K562 (cell line): ENCODE measurements around the gene PODXL2. TPM values are rescaled to one million over a fixed set of nuclear protein-coding genes. Genes with fewer than 3 reads are reported as not detected.
A peak's percentile ranks its signal among the peaks of the same experiment; 100 is the strongest.

Source experiments
- ATAC-seq: fragments of 200-7000 bp; cut with Tn5 transposase; 3 replicates; pipeline ENCODE4 v1.9.1; 2020; ENCODE audit warnings: moderate library complexity
- BruUV-seq: library from RNA; stranded (reverse); fragments of 400-500 nt; replicated peaks from 2 replicates; lab custom pipeline; 2021; lab: Mats Ljungman, UMichigan
- CTCF ChIA-PET: fragments of 300-600 bp; formaldehyde crosslinking; extraction: SDS; loops from one replicate; lab custom pipeline; 2021; ENCODE audit warnings: low intra/inter-chr PET ratio; lab: Yijun Ruan, JAX
- POLR2A ChIA-PET: fragments of 300-600, 350-650 bp; sonication (Branson Sonifier 250); formaldehyde crosslinking; extraction: SDS; loops from one replicate; lab custom pipeline; 2021; ENCODE audit warnings: antibody characterized with exemption, inconsistent platforms; lab: Yijun Ruan, JAX
- DNase-seq, 4 experiments: peaks; one replicate each; pipeline versions ENCODE4 v3.0.0 to v3.0.0-alpha.2; 2011 to 2018; ENCODE audit warnings: low spot score in 3 of 4, mixed read lengths in 3 of 4; ENCODE audit errors: extremely low read depth in 1 of 4
- FAIRE-seq: peaks from 2 replicates; lab custom pipeline; 2011; peaks lifted over from hg19 to GRCh38; lab: Jason Lieb, UNC
- H2AFZ ChIP-seq: 2 replicates; pipeline ENCODE4 v1.6.0; 2011; ENCODE audit warnings: low read depth, low read length, control low read depth, inconsistent platforms
- H3K27ac ChIP-seq: fragments of 200-600 bp; 3 replicates; pipeline ENCODE4 v1.8.0; 2011; ENCODE audit warnings: low read depth, mild to moderate bottlenecking, control low read depth, inconsistent platforms, low read length, moderate library complexity, mixed read lengths; ENCODE audit errors: extremely low read depth
- H3K27me3 ChIP-seq, 2 experiments: fragments of 300-600 bp in 1 of 2; 2 replicates in 1 of 2; 3 replicates in 1 of 2; pipeline versions ENCODE4 v1.6.0 to v1.8.0; 2011; ENCODE audit warnings: inconsistent platforms in 2 of 2, low read length in 2 of 2, mild to moderate bottlenecking in 1 of 2, mixed read lengths in 1 of 2, moderate library complexity in 1 of 2; ENCODE audit not compliant: control insufficient read depth in 2 of 2, insufficient read depth in 2 of 2
- H3K36me3 ChIP-seq: fragments of 300-600 bp; 3 replicates; pipeline ENCODE4 v1.8.0; 2011; ENCODE audit warnings: mild to moderate bottlenecking, low read length, inconsistent platforms; ENCODE audit not compliant: control insufficient read depth, insufficient read depth
- H3K4me1 ChIP-seq, 2 experiments: fragments of 200-600 bp in 1 of 2; replicated peaks in 1 of 2; 2 replicates in 1 of 2; 3 replicates in 1 of 2; pipeline versions ENCODE4 v1.5.1 to v1.8.0; 2011; ENCODE audit warnings: inconsistent platforms in 2 of 2, low read length in 2 of 2, mild to moderate bottlenecking in 1 of 2, mixed read lengths in 1 of 2, moderate library complexity in 1 of 2; ENCODE audit not compliant: control insufficient read depth in 2 of 2, insufficient read depth in 2 of 2
- H3K4me2 ChIP-seq: 2 replicates; pipeline ENCODE4 v1.6.1; 2011; ENCODE audit warnings: low read length, control low read depth, inconsistent platforms, mixed read lengths; ENCODE audit not compliant: insufficient read depth
- H3K4me3 ChIP-seq: fragments of 200-600 bp; sonication (generic), shearing (Covaris generic); 2 replicates; pipeline ENCODE4 v1.5.1; 2016; ENCODE audit warnings: control low read depth, inconsistent platforms
- H3K79me2 ChIP-seq: fragments of 200-600 bp; 3 replicates; pipeline ENCODE4 v1.8.0; 2011; ENCODE audit warnings: low read length, inconsistent platforms; ENCODE audit not compliant: control insufficient read depth, insufficient read depth
- H3K9ac ChIP-seq, 2 experiments: 2 replicates each; pipeline versions ENCODE4 v1.6.0 to v1.6.1; 2011; ENCODE audit warnings: low read depth in 2 of 2, low read length in 2 of 2, control low read depth in 1 of 2, inconsistent platforms in 1 of 2, mild to moderate bottlenecking in 1 of 2, mixed read lengths in 1 of 2; ENCODE audit not compliant: insufficient read depth in 1 of 2
- H3K9me1 ChIP-seq: one replicate; pipeline ENCODE4 v1.6.0; 2011; ENCODE audit warnings: inconsistent platforms, mild to moderate bottlenecking, low read length, moderate library complexity; ENCODE audit not compliant: control insufficient read depth, insufficient read depth
- H3K9me3 ChIP-seq: replicated peaks from 2 replicates; pipeline ENCODE4 v1.5.1; 2011; ENCODE audit warnings: low read depth, low read length, inconsistent platforms; ENCODE audit not compliant: control insufficient read depth, insufficient read depth
- H4K20me1 ChIP-seq: replicated peaks from 2 replicates; pipeline ENCODE4 v1.6.1; 2011; ENCODE audit warnings: low read length, inconsistent platforms, mixed read lengths; ENCODE audit not compliant: control insufficient read depth, insufficient read depth
- FOXK2 ChIP-seq, 2 experiments: fragments of 450-650 bp; IDR thresholded peaks in 1 of 2; conservative IDR thresholded peaks in 1 of 2; 2 replicates each; pipeline ENCODE4 v1.6.1; 2016; ENCODE audit warnings: low read depth in 2 of 2, mild to moderate bottlenecking in 1 of 2
- MEIS2 ChIP-seq: fragments of 450-650 bp; IDR thresholded peaks from 2 replicates; pipeline ENCODE4 v1.6.1; 2014; ENCODE audit warnings: mild to moderate bottlenecking; ENCODE audit not compliant: partially characterized antibody
- MTA3 ChIP-seq: fragments of 450-650 bp; formaldehyde crosslinking; IDR thresholded peaks from 2 replicates; pipeline ENCODE4 v1.6.1; 2017; ENCODE audit warnings: mild to moderate bottlenecking, borderline replicate concordance
- NR2C2 ChIP-seq, 2 experiments: fragments of 200-800 bp in 1 of 2; sonication (Bioruptor generic) in 1 of 2; sonication (generic) in 1 of 2; formaldehyde crosslinking in 1 of 2; IDR thresholded peaks; 2 replicates each; pipeline versions ENCODE4 v1.6.1 to v1.8.0; 2016 to 2022; ENCODE audit warnings: mild to moderate bottlenecking in 1 of 2, missing compliant biosample characterization in 1 of 2, missing genetic modification characterization in 1 of 2, missing genetic modification reagents in 1 of 2
- STAG1 ChIP-seq: sonication (generic); formaldehyde crosslinking; IDR thresholded peaks from 2 replicates; pipeline ENCODE4 v1.5.0; 2020; ENCODE audit warnings: missing genetic modification reagents, borderline replicate concordance
- STAT5B ChIP-seq: fragments of 250-450 bp; sonication (Bioruptor Pico); IDR thresholded peaks from 2 replicates; pipeline ENCODE4 v1.8.0; 2021; ENCODE audit warnings: mild to moderate bottlenecking, inconsistent platforms
- ZNF165 ChIP-seq: fragments of 250-450 bp; sonication (Bioruptor Pico); IDR thresholded peaks from 2 replicates; pipeline ENCODE4 v1.4.0; 2020; ENCODE audit warnings: borderline replicate concordance
- ZNF212 ChIP-seq: fragments of 450-650 bp; formaldehyde crosslinking; IDR thresholded peaks from 2 replicates; pipeline ENCODE4 v1.4.0; 2020; ENCODE audit warnings: mild to moderate bottlenecking
- WGBS: fragments of 100-300 bp; shearing (Covaris generic); methylation state at CpG from one replicate; pipeline ENCODE4 v1.1.6; 2016; ENCODE audit warnings: low coverage, mixed read lengths; ENCODE audit not compliant: insufficient coverage; ENCODE audit errors: missing lambda C conversion rate; 5-methylcytosine and 5-hydroxymethylcytosine counted together
- in situ Hi-C: fragments of 300-500 bp; cut with MboI; formaldehyde crosslinking; loops from 4 replicates; pipeline ENCODE4 v1.15.0; 2018; ENCODE audit warnings: inconsistent platforms, mixed read lengths
- intact Hi-C: fragments of 100-400 bp; cut with micrococcal nuclease; formaldehyde crosslinking; loops from 2 replicates; pipeline ENCODE4 v1.14.2; 2022
- polyA plus RNA-seq, 8 experiments: library from polyadenylated mRNA; depleted of rRNA in 4 of 8; stranded (reverse) in 5 of 8; unstranded in 3 of 8; fragments of >200 nt; fragmentation: Nextera tagmentation in 2 of 8; fragmentation: Illumina TruSeq in 1 of 8; extraction: Ambion mirVana in 2 of 8; extraction: Trizol in 1 of 8; gene quantifications; 2 replicates each; pipeline versions ENCODE4 v1.2.1 to v1.2.3, GENCODE V29; 2011 to 2014; ENCODE audit warnings: inconsistent platforms in 1 of 8, missing spikeins in 1 of 8
- total RNA-seq, 7 experiments: library from RNA; depleted of rRNA in 6 of 7; stranded (reverse); fragments of >200 nt in 6 of 7; fragmentation: Illumina TruSeq in 2 of 7; extraction: Trizol in 2 of 7; gene quantifications; 2 replicates each; pipeline versions ENCODE4 v1.2.1 to v1.2.3, GENCODE V29; 2011 to 2021; ENCODE audit warnings: low replicate concordance in 1 of 7

PODXL2 gene
- total and polyA plus RNA-seq, 9 of the 15 experiments (the other 6 are each of a cell fraction or from before 2014, with no cell fraction given), result 0.03 to 52.5 (median 21.9) TPM

DNA sequence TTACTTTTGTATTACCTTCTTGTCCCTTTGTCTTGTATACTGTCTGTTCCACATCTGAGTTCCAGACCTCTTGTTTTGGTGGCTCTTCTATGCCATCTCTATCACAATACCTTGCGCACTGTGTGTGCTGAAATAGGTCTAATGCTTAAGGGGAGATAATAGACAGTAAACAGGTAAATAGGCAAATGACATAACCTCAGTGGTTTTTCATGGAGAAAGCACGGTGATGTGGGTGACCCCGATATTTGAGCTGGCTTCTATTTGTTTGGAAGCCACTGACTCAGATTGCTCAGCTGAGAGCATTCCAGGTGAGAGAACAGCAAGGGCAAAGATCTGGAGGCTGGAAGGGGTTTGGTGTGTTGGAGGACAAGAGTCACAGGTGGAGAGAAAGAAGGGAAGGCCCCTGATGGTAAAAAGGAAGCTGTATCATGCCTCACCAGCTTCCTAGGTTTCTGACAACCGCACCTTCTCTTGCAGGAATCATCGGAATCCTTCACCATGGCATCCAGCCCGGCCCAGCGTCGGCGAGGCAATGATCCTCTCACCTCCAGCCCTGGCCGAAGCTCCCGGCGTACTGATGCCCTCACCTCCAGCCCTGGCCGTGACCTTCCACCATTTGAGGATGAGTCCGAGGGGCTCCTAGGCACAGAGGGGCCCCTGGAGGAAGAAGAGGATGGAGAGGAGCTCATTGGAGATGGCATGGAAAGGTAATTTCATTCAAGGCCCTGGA, 30.0 kb upstream of the PODXL2 start:
- BruUV-seq, result no TSS peak
- Histone ChIP-seq H3K36me3 (peaks cover 47% of the 10 kb centered on the region), H4K20me1 (no peaks in the 10 kb centered on the region; the same call in 1 of the 2 replicates), H3K9ac (peak overlapping the region; percentile 89 to 94), H2AFZ (no peak overlapping the region), H3K4me3 (peak overlapping the region; percentile 63), H3K9me1 (peaks cover 3% of the 10 kb centered on the region), H3K9me3 (no peaks in the 10 kb centered on the region), H3K79me2 (peaks cover 57% of the 10 kb centered on the region), H3K27ac (peak overlapping the region; percentile 93), H3K4me1 (peaks cover 29 to 37% of the 10 kb centered on the region in 2 experiments; a peak in 4 of 5 replicates), H3K27me3 (no peaks in the 10 kb centered on the region), H3K4me2 (peak overlapping the region; percentile 85)
- ChIA-PET POLR2A (interaction anchor here (1.0 to 2.9 kb wide), 7 partner anchors 10 to 1777 kb away, joined by 3 to 18 read pairs (median 5); no protein-coding TSS in a partner anchor), CTCF (no interaction called here)
- FAIRE-seq (no peak), ATAC-seq (no peak), DNase-seq (no peak)
- TF ChIP-seq STAT5B (CRISPR knock-in tag) (no peak), STAG1 (CRISPR knock-in tag) (no peak), ZNF212 (CRISPR knock-in tag) (no peak), MTA3 (no peak), NR2C2 (CRISPR knock-in tag; IDR thresholded peaks at IDR 0.05) (no peak), NR2C2 (tag; IDR thresholded peaks at IDR 0.05) (no peak), MEIS2 (no peak), ZNF165 (no peak), FOXK2 (conservative IDR thresholded peaks at IDR 0.05 in 1 of 2, IDR thresholded peaks at IDR 0.05 in 1 of 2; ENCODE audit: low read depth in 2 of 2) (no peak)
- 43% methylated on average over 10 of the region's 14 CpGs for WGBS
- intact Hi-C loops, result no loop called here
- in situ Hi-C loops, result no loop called here
